Neural progenitor cell (in vitro differentiated cells): Measurements from ENCODE around the gene SLC4A8. TPM values are rescaled to one million over a fixed set of nuclear protein-coding genes. Genes with fewer than 3 reads are reported as not detected.

Experiments
- DNase-seq: peaks from one replicate; pipeline ENCODE4 v3.0.0-alpha.2; 2016; ENCODE audit warnings: low spot score
- H2AFZ ChIP-seq: fragments of 200-600 bp; sonication (generic); replicated peaks from 2 replicates; pipeline ENCODE4 v1.6.1; 2016; ENCODE audit warnings: antibody characterized with exemption
- H3F3A ChIP-seq: fragments of 200-600 bp; sonication (generic); 2 replicates; pipeline ENCODE4 v1.6.1; 2016; ENCODE audit warnings: antibody characterized with exemption, low read depth
- H3K27ac ChIP-seq: fragments of 200-600 bp; sonication (generic); 2 replicates; pipeline ENCODE4 v1.5.1; 2016; ENCODE audit warnings: mild to moderate bottlenecking
- H3K27me3 ChIP-seq: fragments of 200-600 bp; sonication (generic); 2 replicates; pipeline ENCODE4 v1.6.1; 2016; ENCODE audit warnings: mild to moderate bottlenecking, moderate library complexity
- H3K36me3 ChIP-seq: fragments of 200-600 bp; sonication (generic); 2 replicates; pipeline ENCODE4 v1.5.1; 2016
- H3K4me1 ChIP-seq: fragments of 200-600 bp; sonication (generic); 2 replicates; pipeline ENCODE4 v1.6.1; 2016; ENCODE audit warnings: mixed run types
- H3K4me2 ChIP-seq: fragments of 200-600 bp; sonication (generic); 2 replicates; pipeline ENCODE4 v1.6.1; 2016
- H3K4me3 ChIP-seq: fragments of 200-600 bp; sonication (generic); 2 replicates; pipeline ENCODE4 v1.5.1; 2016
- H3K79me2 ChIP-seq: fragments of 200-600 bp; sonication (generic); 2 replicates; pipeline ENCODE4 v1.6.1; 2016; ENCODE audit warnings: low read depth
- H3K9ac ChIP-seq: fragments of 200-600 bp; sonication (generic); 2 replicates; pipeline ENCODE4 v1.6.1; 2016
- H3K9me3 ChIP-seq: fragments of 200-600 bp; sonication (generic); 2 replicates; pipeline ENCODE4 v1.5.1; 2016; ENCODE audit warnings: low read depth
- H4K20me1 ChIP-seq: fragments of 200-600 bp; sonication (generic); 2 replicates; pipeline ENCODE4 v1.6.1; 2016; ENCODE audit warnings: low read depth
- H3K27ac Mint-ChIP-seq: 3 replicates; pipeline ENCODE4 v1.8.0; 2021; ENCODE audit warnings: mixed read lengths
- H3K27me3 Mint-ChIP-seq: 2 replicates; pipeline ENCODE4 v1.8.0; 2022; ENCODE audit warnings: low read depth, mild to moderate bottlenecking, inconsistent platforms, moderate library complexity, mixed read lengths; ENCODE audit not compliant: insufficient read depth
- H3K36me3 Mint-ChIP-seq: 3 replicates; pipeline ENCODE4 v1.8.0; 2021; ENCODE audit warnings: mixed read lengths
- H3K4me1 Mint-ChIP-seq: 3 replicates; pipeline ENCODE4 v1.8.0; 2021; ENCODE audit warnings: mixed read lengths
- H3K4me3 Mint-ChIP-seq: 3 replicates; pipeline ENCODE4 v1.8.0; 2021; ENCODE audit warnings: mild to moderate bottlenecking, moderate library complexity, mixed read lengths
- H3K9me3 Mint-ChIP-seq: 3 replicates; pipeline ENCODE4 v1.8.0; 2020; ENCODE audit warnings: mixed read lengths
- EZH2 ChIP-seq: fragments of 200-600 bp; sonication (generic); IDR thresholded peaks from 2 replicates; pipeline ENCODE4 v1.6.1; 2017; ENCODE audit warnings: antibody characterized with exemption, mild to moderate bottlenecking, moderate library complexity
- EZH2phosphoT487 ChIP-seq: fragments of 200-600 bp; sonication (generic); IDR thresholded peaks from 2 replicates; pipeline ENCODE4 v1.6.1; 2017; ENCODE audit warnings: antibody characterized with exemption
- total RNA-seq: library from RNA; depleted of rRNA; stranded (reverse); fragments of >200 nt; gene quantifications from 2 replicates; pipeline ENCODE4 v1.2.3, GENCODE V29; 2015; ENCODE audit warnings: low replicate concordance
- TF ChIP-seq, protein P1 (sequence below): fragments of 200-600 bp; sonication (generic); IDR thresholded peaks from 2 replicates; pipeline ENCODE4 v1.5.1; 2017; ENCODE audit warnings: antibody characterized with exemption, mild to moderate bottlenecking

Gene SLC4A8
- total RNA-seq, 1 donor from 2014 or later, result 10.1 TPM

DNA sequence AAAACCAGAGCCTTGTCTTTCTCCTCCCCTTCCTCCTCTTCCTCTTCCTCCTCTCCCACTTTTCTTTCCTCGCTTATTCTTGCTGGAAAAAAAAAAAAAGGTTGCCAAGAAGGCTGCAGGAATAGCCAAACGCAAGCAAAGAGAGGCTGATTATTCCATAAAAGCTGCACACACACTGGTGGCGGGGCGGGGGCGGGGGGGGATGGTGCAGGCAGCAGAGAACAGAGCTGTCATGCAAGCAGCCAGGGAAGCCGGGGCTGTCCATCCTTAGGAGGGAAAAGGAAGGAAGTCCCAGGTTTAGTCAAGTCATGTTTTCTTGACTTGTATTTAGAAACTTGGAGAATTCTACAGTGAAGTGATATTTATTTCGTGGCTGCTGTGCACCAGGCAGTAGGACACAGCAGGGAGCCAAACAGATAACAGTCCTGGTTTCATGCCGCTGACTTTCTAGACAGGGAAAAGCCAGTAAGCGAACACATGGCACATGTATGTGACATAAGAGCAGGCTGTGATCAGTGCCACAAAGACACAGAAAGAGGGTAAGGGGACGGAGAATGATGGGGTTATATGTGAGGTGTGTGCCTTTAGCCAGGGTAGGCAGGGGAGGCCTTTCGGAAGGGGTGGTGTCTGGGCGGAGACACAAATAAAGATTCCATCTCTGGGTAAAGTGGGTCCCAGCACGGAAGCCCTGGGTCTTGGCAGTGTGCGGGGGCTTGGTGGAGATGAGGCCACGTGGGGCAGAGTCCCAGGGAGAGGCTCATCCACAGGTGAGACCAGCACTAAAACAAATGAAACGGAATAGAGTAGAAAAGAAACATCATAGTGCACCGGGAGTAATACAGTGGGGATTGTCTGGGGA is 109.8 kb downstream of the SLC4A8 start:
- no peak overlapping the region for H3K4me2 ChIP-seq
- no peaks in the 10 kb centered on the region for H3K9me3 ChIP-seq
- Mint-ChIP-seq H3K4me1 (peaks cover 34% of the 10 kb centered on the region), H3K4me3 (no peak overlapping the region), H3K9me3 (no peaks in the 10 kb centered on the region), H3K27me3 (peaks cover 14% of the 10 kb centered on the region), H3K36me3 (no peaks in the 10 kb centered on the region), H3K27ac (no peak overlapping the region)
- peaks cover 4% of the 10 kb centered on the region for H3K4me1 ChIP-seq
- peaks cover 6% of the 10 kb centered on the region for H3K27me3 ChIP-seq
- no peak overlapping the region for H3K27ac ChIP-seq
- H3F3A ChIP-seq, result peaks cover 8% of the 10 kb centered on the region
- H4K20me1 ChIP-seq, result no peaks in the 10 kb centered on the region
- DNase-seq, result no peak
- H3K4me3 ChIP-seq, result no peak overlapping the region
- no peak overlapping the region for H3K9ac ChIP-seq
- H2AFZ ChIP-seq, result no peak overlapping the region
- no peaks in the 10 kb centered on the region for H3K36me3 ChIP-seq
- H3K79me2 ChIP-seq, result no peaks in the 10 kb centered on the region
- TF ChIP-seq EZH2phosphoT487, result no peak
- no peak for TF ChIP-seq EZH2
- TF ChIP-seq, protein P1, sequence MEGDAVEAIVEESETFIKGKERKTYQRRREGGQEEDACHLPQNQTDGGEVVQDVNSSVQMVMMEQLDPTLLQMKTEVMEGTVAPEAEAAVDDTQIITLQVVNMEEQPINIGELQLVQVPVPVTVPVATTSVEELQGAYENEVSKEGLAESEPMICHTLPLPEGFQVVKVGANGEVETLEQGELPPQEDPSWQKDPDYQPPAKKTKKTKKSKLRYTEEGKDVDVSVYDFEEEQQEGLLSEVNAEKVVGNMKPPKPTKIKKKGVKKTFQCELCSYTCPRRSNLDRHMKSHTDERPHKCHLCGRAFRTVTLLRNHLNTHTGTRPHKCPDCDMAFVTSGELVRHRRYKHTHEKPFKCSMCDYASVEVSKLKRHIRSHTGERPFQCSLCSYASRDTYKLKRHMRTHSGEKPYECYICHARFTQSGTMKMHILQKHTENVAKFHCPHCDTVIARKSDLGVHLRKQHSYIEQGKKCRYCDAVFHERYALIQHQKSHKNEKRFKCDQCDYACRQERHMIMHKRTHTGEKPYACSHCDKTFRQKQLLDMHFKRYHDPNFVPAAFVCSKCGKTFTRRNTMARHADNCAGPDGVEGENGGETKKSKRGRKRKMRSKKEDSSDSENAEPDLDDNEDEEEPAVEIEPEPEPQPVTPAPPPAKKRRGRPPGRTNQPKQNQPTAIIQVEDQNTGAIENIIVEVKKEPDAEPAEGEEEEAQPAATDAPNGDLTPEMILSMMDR, result no peak

DNA sequence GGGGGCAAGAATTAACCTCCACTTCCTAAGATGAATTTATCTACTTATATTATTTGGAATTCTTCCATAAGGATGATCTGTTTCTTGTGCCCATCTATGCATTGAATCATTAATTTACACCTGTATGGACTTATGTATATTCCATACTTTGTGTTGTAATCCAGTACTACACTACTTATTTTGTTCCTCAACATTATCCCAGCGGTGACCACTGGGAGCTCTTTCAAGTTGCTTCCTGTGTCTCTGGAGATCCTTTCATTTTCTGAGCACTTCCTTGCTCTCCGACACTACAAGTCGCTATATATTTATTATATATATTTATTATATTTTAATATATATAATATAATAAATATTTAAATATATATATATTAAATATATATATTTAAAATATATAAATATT is 111.5 kb downstream of the SLC4A8 start:
- no peaks in the 10 kb centered on the region for H3K9me3 Mint-ChIP-seq
- no peak overlapping the region for H3K9ac ChIP-seq
- TF ChIP-seq, protein P1, result peak; percentile 27
- no peak for TF ChIP-seq EZH2phosphoT487
- TF ChIP-seq EZH2, result no peak
- H3K27ac ChIP-seq, result no peak overlapping the region
- no peaks in the 10 kb centered on the region for H3K36me3 ChIP-seq
- no peak overlapping the region for H3K4me2 ChIP-seq
- DNase-seq, result no peak
- no peaks in the 10 kb centered on the region for H3K36me3 Mint-ChIP-seq
- peaks cover 34% of the 10 kb centered on the region for H3K4me1 Mint-ChIP-seq
- peaks cover 4% of the 10 kb centered on the region for H3K4me1 ChIP-seq
- no peak overlapping the region for H3K4me3 Mint-ChIP-seq
- peaks cover 8% of the 10 kb centered on the region for H3F3A ChIP-seq
- no peak overlapping the region for H3K4me3 ChIP-seq
- peaks cover 5% of the 10 kb centered on the region for H3K27me3 ChIP-seq
- H3K79me2 ChIP-seq, result no peaks in the 10 kb centered on the region
- H2AFZ ChIP-seq, result no peak overlapping the region
- H3K27ac Mint-ChIP-seq, result no peak overlapping the region
- no peaks in the 10 kb centered on the region for H4K20me1 ChIP-seq
- peaks cover 7% of the 10 kb centered on the region for H3K27me3 Mint-ChIP-seq
- no peaks in the 10 kb centered on the region for H3K9me3 ChIP-seq

DNA sequence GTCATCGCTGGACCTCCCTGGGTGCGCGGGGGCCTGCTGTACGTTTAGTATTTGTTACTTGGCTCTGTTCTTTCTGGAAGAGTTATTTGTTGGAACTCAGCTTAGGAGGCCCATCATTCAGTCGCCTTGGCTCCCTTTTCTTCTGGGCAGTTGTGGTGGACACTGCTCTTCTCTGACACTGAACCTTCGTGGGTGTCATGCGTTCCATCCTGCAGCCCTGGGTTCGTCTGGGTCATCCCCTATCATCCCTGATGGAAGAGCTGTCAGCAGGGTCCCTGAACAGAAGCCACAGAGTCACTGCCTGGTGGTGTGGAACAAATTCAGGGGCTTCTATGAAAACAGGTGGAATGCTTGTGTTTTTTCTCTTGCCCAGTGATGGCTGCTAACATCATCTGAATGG is 113.5 kb downstream of the SLC4A8 start:
- Histone ChIP-seq H3K9ac (no peak overlapping the region), H3K4me3 (no peak overlapping the region), H3K4me2 (no peak overlapping the region), H3K36me3 (no peaks in the 10 kb centered on the region), H4K20me1 (no peaks in the 10 kb centered on the region), H3K27me3 (no peaks in the 10 kb centered on the region), H3K27ac (no peak overlapping the region), H3K4me1 (peaks cover 4% of the 10 kb centered on the region), H3K79me2 (no peaks in the 10 kb centered on the region), H3K9me3 (no peaks in the 10 kb centered on the region), H3F3A (peaks cover 8% of the 10 kb centered on the region), H2AFZ (no peak overlapping the region)
- no peak overlapping the region for H3K27ac Mint-ChIP-seq
- no peak for DNase-seq
- H3K27me3 Mint-ChIP-seq, result peaks cover 7% of the 10 kb centered on the region
- H3K36me3 Mint-ChIP-seq, result no peaks in the 10 kb centered on the region
- no peaks in the 10 kb centered on the region for H3K9me3 Mint-ChIP-seq
- TF ChIP-seq EZH2 (no peak), EZH2phosphoT487 (no peak)
- TF ChIP-seq, protein P1, result no peak
- H3K4me3 Mint-ChIP-seq, result peak overlapping the region; percentile 39
- H3K4me1 Mint-ChIP-seq, result peaks cover 26% of the 10 kb centered on the region
